Nephron progenitor cell (in vitro differentiated cells): Measurements from ENCODE around the gene RFPL1.

Source experiments
- DNase-seq: peaks from one replicate; pipeline ENCODE4 v3.0.0; 2021
- H3K27ac Mint-ChIP-seq: 2 replicates; pipeline ENCODE4 v1.8.0; 2021; ENCODE audit warnings: mild to moderate bottlenecking, moderate library complexity, mixed read lengths
- H3K27me3 Mint-ChIP-seq: 2 replicates; pipeline ENCODE4 v1.8.0; 2021; ENCODE audit warnings: mild to moderate bottlenecking, low read depth, mixed read lengths; ENCODE audit not compliant: poor library complexity
- H3K36me3 Mint-ChIP-seq: 2 replicates; pipeline ENCODE4 v1.8.0; 2021; ENCODE audit warnings: low read depth, mixed read lengths
- H3K4me1 Mint-ChIP-seq: 2 replicates; pipeline ENCODE4 v1.8.0; 2021; ENCODE audit warnings: mixed read lengths
- H3K4me3 Mint-ChIP-seq: 2 replicates; pipeline ENCODE4 v1.8.0; 2021; ENCODE audit warnings: mild to moderate bottlenecking, moderate library complexity, mixed read lengths
- H3K9me3 Mint-ChIP-seq: 2 replicates; pipeline ENCODE4 v1.8.0; 2021; ENCODE audit warnings: mild to moderate bottlenecking, moderate library complexity, mixed read lengths
- TF ChIP-seq, protein P1 (sequence below): fragments of 200-600 bp; sonication (generic); IDR thresholded peaks from 2 replicates; pipeline ENCODE4 v1.5.0; 2021; ENCODE audit warnings: antibody characterized with exemption

Gene RFPL1

DNA sequence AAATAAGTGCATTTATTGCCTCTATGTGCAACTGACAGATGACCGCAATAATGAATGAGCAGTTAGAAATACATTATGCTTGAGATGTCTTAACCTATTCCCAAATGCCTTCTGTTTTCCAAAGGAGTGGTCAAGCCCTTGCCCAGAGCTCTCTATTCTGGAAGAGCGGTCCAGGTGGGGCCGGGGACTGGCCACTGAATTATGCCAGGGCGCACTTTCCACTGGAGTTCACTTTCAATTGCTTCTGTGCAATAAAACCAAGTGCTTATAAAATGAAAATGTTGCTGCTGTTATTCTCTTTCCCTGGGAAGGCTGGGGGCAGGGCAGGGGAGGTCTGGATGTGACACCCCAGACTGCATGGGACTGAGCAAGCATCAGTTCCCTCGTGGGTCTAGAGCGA, 52.6 kb downstream of the RFPL1 start:
- TF ChIP-seq, protein P1, sequence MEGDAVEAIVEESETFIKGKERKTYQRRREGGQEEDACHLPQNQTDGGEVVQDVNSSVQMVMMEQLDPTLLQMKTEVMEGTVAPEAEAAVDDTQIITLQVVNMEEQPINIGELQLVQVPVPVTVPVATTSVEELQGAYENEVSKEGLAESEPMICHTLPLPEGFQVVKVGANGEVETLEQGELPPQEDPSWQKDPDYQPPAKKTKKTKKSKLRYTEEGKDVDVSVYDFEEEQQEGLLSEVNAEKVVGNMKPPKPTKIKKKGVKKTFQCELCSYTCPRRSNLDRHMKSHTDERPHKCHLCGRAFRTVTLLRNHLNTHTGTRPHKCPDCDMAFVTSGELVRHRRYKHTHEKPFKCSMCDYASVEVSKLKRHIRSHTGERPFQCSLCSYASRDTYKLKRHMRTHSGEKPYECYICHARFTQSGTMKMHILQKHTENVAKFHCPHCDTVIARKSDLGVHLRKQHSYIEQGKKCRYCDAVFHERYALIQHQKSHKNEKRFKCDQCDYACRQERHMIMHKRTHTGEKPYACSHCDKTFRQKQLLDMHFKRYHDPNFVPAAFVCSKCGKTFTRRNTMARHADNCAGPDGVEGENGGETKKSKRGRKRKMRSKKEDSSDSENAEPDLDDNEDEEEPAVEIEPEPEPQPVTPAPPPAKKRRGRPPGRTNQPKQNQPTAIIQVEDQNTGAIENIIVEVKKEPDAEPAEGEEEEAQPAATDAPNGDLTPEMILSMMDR = no peak

More for the DNA sequence above, 52.6 kb downstream of the RFPL1 start:
- peaks cover 8% of the 10 kb centered on the region for H3K9me3 Mint-ChIP-seq
- H3K36me3 Mint-ChIP-seq = peaks cover 48% of the 10 kb centered on the region
- H3K4me3 Mint-ChIP-seq = no peak overlapping the region
- H3K4me1 Mint-ChIP-seq = no peaks in the 10 kb centered on the region
- H3K27ac Mint-ChIP-seq = no peak overlapping the region
- DNase-seq = no peak
- H3K27me3 Mint-ChIP-seq = peaks cover 17% of the 10 kb centered on the region
